HG03354 (cell line): Measurements from ENCODE around the gene LMX1B.
"Not testable (repeated sequence)": the region's sequence is repeated elsewhere in the genome, so short reads cannot be mapped to it uniquely, and the experiment has no call there.

Experiments used
- ATAC-seq: cut with Tn5 transposase; IDR thresholded peaks from one replicate; pipeline ENCODE4 v1.9.1; 2021; ENCODE audit warnings: mild to moderate bottlenecking; ENCODE audit not compliant: unreplicated experiment, poor library complexity, severe bottlenecking

The LMX1B gene

DNA sequence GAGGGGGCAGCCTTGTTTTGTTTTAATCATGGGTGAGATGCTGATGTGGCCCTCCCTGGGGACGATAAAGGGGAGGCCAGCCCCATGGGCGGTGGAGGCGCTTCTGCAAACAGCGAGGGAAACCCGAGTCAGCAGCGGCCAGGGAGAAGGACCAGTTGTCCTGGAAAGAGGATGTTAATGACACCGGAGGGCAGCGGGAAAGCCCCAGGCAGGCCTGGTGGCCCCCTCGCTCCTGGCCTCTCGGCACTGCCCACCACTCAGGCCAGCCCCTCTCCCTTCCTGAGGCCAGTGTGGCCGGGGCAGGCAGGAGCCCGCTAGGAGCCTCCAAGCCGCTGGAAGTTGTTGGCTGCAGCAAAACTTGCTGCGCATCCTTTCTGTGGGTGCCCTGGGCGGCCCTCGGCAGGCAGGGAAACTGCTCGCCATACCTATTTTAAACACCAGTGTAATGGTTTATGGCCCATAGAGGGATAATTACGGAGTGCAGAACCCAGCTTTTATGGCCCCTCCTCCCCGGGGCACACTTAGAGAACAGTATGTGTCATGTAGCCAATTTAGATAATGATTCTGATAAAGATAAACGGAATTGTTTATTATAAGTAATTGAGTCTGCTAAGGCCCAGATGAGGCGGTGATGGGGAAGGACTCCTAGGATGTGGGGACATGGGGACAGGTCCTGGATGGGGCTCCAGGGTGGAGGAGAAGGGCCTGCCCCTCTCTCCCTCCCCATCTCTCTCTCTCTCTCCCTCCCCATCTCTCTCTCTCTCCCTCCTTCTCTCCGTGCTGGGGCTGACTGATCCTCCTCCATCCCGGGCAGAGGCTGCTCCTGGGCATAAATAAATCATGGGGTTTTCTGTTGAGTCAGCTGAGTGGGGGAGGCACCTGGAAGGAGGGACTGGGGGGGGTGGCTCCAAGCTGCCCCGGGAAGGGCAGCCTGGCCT is 36.9 kb downstream of the LMX1B start:
- ATAC-seq: no peak

DNA sequence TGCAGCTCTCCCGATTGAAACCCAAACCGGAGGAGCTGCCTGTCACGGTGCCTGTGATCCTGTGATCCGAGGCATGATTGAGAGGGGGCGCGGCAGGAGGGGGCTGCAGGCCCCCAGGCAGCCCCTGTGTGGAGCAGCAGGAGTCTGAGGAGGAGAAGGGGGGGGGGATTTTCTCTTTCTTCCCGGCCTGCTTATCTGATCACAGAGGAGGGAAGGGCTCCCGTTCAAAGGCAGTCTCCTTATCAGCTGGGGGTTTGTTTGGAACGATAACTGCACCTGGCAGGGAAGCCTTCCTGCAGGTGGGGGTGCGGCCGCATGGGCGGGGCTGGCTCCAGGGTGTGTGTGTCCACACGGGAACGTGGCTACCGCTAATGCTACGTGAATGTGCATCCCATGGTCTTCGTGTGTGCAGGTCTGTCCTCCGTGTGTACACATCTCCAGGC is 38.4 kb downstream of the LMX1B start:
- no peak for ATAC-seq

GRCh38 chr9:126654124-126654523 is 40.4 kb downstream of the LMX1B start:
- ATAC-seq: no peak

GRCh38 chr9:126656214-126656613 is 42.5 kb downstream of the LMX1B start:
- ATAC-seq: not testable (repeated sequence)

DNA sequence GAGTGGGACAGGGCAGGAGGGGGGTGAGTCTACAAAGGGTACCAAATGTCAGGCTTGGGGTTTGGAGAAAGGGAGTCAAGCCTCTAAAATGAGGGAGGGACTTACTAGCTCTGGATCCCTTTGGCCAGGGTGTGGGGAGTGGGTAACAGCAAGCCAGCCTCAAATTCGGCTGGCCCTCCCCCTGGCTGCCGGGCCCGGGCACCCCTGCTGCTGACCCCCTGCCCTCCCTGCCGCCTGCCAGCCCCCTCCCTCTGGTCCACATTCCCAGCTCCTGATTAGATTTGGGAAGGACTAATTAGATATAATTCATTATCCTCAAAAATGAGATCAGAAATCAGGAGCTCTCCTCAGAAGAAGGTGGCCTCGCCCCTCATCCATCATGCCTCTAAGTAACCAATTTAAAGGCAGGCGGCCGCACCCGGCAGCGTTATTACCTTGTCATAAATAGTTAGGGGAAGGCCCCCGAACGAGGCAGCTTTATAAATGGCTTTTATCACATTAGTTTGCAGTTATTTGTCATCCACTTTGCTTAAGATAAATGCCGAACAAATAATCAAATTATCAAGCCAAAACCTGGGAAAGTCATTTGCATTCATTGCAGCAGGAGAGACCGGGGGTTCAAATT is 44.6 kb downstream of the LMX1B start:
- no peak for ATAC-seq

DNA sequence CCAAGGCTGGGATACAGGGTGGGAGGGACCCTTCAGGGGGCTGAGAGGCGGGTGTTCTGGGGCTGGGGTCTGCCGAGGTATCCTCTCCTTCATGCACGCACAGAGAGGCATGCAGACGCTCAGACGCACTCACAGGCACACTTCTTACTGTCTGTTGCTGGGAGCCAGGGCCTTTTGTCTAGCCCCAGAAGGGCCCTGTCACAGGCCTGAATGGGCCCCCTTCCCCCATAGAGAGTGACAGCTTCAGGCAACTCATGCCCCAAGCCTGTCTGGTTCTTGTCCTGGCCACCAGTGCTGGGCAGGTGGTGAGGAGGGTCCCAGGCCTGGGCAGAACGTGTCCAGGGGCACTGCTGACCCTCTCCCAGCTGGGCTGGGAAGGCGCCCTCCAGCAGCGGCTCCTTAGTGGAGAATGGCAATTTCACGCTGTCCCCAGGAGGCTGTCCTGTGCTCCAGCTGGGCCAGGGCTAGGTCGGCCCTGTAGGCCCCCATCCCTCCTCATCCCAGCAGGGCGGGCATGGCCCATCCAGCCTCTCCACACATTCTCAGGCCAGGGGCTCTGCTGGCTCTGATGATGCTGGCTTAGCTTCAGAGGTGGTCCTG is 45.3 kb downstream of the LMX1B start:
- no peak for ATAC-seq

DNA sequence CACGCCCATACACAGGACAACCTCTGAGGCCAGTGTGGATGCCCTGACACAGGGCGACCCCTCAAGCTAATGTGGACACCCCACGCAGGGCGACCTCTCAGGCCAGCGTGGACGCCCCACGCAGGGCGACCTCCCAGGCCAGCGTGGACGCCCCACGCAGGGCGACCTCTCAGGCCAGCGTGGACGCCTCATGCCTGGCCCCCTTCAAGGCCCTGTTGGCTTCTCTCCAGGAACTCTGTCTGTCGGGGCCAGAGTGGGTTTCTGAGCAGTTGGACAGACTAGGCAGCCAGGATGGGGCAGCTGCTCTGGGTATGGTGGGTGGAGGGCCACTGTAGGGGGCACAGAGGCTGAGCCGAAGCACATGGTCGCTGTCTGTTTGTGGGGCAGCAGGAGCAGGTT is 47.4 kb downstream of the LMX1B start:
- ATAC-seq: no peak

GRCh38 chr9:126661521-126662251 is 48.0 kb downstream of the LMX1B start:
- no peak for ATAC-seq

GRCh38 chr9:126663661-126664072 is 49.9 kb downstream of the LMX1B start:
- no peak for ATAC-seq

DNA sequence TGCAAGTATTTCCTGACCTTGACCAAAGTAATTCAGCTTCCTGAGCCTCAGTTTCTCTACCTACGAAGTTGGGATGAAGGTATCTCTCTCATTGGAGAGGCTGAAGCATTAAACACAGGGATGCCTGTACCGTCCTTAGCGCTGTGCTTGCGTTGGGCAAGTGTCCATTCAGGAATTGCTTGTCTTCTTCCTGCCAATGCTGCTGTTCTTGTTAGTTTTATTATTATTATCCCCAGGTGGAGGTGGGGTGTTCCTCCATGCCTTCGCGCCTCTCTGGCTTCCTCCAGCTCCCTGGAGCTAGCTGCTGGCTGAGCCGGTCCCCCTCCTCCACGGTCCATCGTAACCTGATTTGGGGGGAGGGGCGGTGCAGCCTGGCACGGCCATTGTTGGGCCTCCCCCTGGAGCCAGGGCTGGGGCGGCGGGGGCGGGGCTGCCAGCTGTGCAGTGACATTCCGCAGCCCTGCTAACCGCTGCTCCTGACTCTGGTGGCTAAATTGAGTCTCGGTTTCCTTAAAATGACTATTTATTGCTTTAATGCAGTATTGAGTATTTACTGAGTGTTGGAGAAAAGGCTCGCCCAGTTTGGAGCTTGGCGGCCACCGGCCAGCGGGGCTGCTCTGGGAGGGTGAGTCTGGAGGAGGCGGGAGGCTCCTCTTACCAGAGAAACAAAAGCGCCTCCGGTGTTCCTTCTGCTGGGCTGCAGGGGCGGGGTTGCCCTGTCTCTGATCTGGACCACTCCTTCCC is 51.3 kb downstream of the LMX1B start:
- ATAC-seq: no peak

GRCh38 chr9:126665644-126666035 is 51.9 kb downstream of the LMX1B start:
- ATAC-seq: no peak

GRCh38 chr9:126666155-126666803 is 52.6 kb downstream of the LMX1B start:
- no peak for ATAC-seq

GRCh38 chr9:126667190-126668055 is 53.7 kb downstream of the LMX1B start:
- no peak for ATAC-seq

DNA sequence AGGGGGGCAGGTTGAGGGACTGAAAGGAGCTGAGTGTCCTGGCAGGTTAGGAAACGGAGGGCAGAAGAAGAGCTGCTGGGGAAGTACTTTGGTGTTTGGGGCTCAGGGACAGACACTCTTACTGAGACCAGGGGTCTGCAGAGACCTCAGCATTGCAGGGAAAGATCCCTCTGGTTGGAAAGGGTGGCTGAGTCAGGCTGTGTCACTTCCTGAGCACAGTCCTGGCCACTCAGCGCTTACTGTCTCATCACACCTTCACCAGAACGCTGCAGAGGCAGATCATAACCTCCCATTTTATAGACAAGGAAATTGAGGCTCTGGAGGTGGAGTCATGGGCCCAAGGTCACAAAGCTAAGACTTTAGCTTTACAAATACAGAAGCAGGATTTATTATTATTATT is 54.3 kb downstream of the LMX1B start:
- ATAC-seq: no peak

DNA sequence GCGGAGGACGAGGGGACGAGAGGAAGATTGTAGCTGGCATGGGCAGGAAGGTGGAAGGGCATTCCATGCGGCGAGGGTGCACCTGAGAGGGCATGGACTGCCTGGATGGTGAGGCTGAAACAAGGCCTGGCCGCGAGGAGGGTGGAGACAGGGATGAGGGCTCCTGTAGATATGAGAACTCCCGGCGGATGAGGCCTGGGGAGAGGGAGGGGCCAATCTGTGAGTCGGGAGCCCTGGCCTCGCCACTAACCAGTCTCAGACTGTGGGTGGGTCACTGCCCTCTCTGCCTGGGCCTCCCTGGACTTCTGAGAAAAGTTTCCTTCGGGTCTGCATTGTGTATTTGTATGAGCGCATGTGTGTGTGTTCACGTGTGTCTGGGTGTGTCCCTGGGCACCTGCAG is 55.4 kb downstream of the LMX1B start:
- no peak for ATAC-seq

- no peak for ATAC-seq
Measured at GRCh38 chr9:126670270-126670669, 56.5 kb downstream of the LMX1B start.

GRCh38 chr9:126671381-126671831 is 57.7 kb downstream of the LMX1B start:
- no peak for ATAC-seq

- ATAC-seq: no peak
Measured at GRCh38 chr9:126671983-126672382, 58.3 kb downstream of the LMX1B start.
